GM23338 (cell line): Measurements from ENCODE around the gene RSPH3. TPM values are rescaled to one million over a fixed set of nuclear protein-coding genes. Genes with fewer than 3 reads are reported as not detected.

Experiments
- ATAC-seq: fragments of 200-7000 bp; cut with Tn5 transposase; 3 replicates; pipeline ENCODE4 v1.9.1; 2020
- DNase-seq: peaks from one replicate; pipeline ENCODE4 v3.0.0-alpha.2; 2015; ENCODE audit warnings: low spot score
- H2AFZ ChIP-seq: fragments of 200-600 bp; sonication (generic); 2 replicates; pipeline ENCODE4 v1.8.0; 2016; ENCODE audit warnings: antibody characterized with exemption, mild to moderate bottlenecking, moderate library complexity
- H3F3A ChIP-seq: fragments of 200-600 bp; sonication (generic); replicated peaks from 2 replicates; pipeline ENCODE4 v1.8.0; 2017; ENCODE audit warnings: antibody characterized with exemption, mixed run types, low read depth
- H3K27ac ChIP-seq: fragments of 200-600 bp; sonication (generic); 2 replicates; pipeline ENCODE4 v1.6.1; 2016; ENCODE audit warnings: low read depth
- H3K27me3 ChIP-seq: fragments of 200-600 bp; sonication (generic); 2 replicates; pipeline ENCODE4 v1.8.0; 2016; ENCODE audit warnings: mild to moderate bottlenecking, mixed run types, moderate library complexity; ENCODE audit not compliant: insufficient read depth
- H3K36me3 ChIP-seq: fragments of 200-600 bp; sonication (generic); 2 replicates; pipeline ENCODE4 v1.8.0; 2016; ENCODE audit warnings: mild to moderate bottlenecking; ENCODE audit not compliant: insufficient read depth
- H3K4me1 ChIP-seq: fragments of 200-600 bp; sonication (generic); 2 replicates; pipeline ENCODE4 v1.8.0; 2016; ENCODE audit warnings: mild to moderate bottlenecking, moderate library complexity; ENCODE audit not compliant: insufficient read depth
- H3K4me2 ChIP-seq: fragments of 200-600 bp; sonication (generic); 2 replicates; pipeline ENCODE4 v1.7.1; 2017; ENCODE audit warnings: mixed run types
- H3K4me3 ChIP-seq: fragments of 200-600 bp; sonication (generic); 2 replicates; pipeline ENCODE4 v1.6.1; 2016; ENCODE audit warnings: mixed run types
- H3K79me2 ChIP-seq: fragments of 200-600 bp; sonication (generic); replicated peaks from 2 replicates; pipeline ENCODE4 v1.8.0; 2017; ENCODE audit warnings: mild to moderate bottlenecking; ENCODE audit not compliant: insufficient read depth
- H3K9me2 ChIP-seq: fragments of 200-600 bp; sonication (generic); 2 replicates; pipeline ENCODE4 v1.8.0; 2017; ENCODE audit not compliant: insufficient read depth
- H4K20me1 ChIP-seq: fragments of 200-600 bp; sonication (generic); replicated peaks from 2 replicates; pipeline ENCODE4 v1.8.0; 2017; ENCODE audit warnings: mild to moderate bottlenecking; ENCODE audit not compliant: insufficient read depth
- H3K27ac Mint-ChIP-seq: 2 replicates; pipeline ENCODE4 v1.8.0; 2020; ENCODE audit warnings: inconsistent platforms, mild to moderate bottlenecking, moderate library complexity, mixed read lengths
- H3K27me3 Mint-ChIP-seq: 3 replicates; pipeline ENCODE4 v1.8.0; 2022; ENCODE audit warnings: low read depth, mild to moderate bottlenecking, moderate library complexity, mixed read lengths, inconsistent platforms; ENCODE audit not compliant: insufficient read depth, poor library complexity
- H3K36me3 Mint-ChIP-seq: 3 replicates; pipeline ENCODE4 v1.8.0; 2021; ENCODE audit warnings: low read depth, mild to moderate bottlenecking, inconsistent platforms, moderate library complexity, mixed read lengths
- H3K4me1 Mint-ChIP-seq: 3 replicates; pipeline ENCODE4 v1.8.0; 2020; ENCODE audit warnings: mild to moderate bottlenecking, inconsistent platforms, mixed read lengths
- H3K4me3 Mint-ChIP-seq: 3 replicates; pipeline ENCODE4 v1.8.0; 2021; ENCODE audit warnings: moderate library complexity, mild to moderate bottlenecking, inconsistent platforms, mixed read lengths
- H3K9me3 Mint-ChIP-seq: 3 replicates; pipeline ENCODE4 v1.8.0; 2020; ENCODE audit warnings: moderate library complexity, mild to moderate bottlenecking, inconsistent platforms, mixed read lengths
- CREB1 ChIP-seq: fragments of 250-450 bp; sonication (Bioruptor Pico); IDR thresholded peaks from 2 replicates; pipeline ENCODE4 v1.5.0; 2020; ENCODE audit warnings: low read depth, mild to moderate bottlenecking, moderate library complexity
- EZH2 ChIP-seq: fragments of 200-600 bp; sonication (generic); IDR thresholded peaks from one replicate; pipeline ENCODE4 v1.8.0; 2017; ENCODE audit warnings: antibody characterized with exemption, mild to moderate bottlenecking, low read depth; ENCODE audit not compliant: unreplicated experiment
- EZH2phosphoT487 ChIP-seq: fragments of 200-600 bp; sonication (generic); IDR thresholded peaks from one replicate; pipeline ENCODE4 v1.8.1; 2018; ENCODE audit warnings: antibody characterized with exemption; ENCODE audit not compliant: unreplicated experiment
- JUNB ChIP-seq: IDR thresholded peaks from one replicate; pipeline ENCODE4 v1.6.1; 2016; ENCODE audit warnings: antibody characterized with exemption; ENCODE audit not compliant: unreplicated experiment
- NANOG ChIP-seq: IDR thresholded peaks from 2 replicates; pipeline ENCODE4 v1.6.1; 2016; ENCODE audit warnings: antibody characterized with exemption, borderline replicate concordance
- POLR2AphosphoS5 ChIP-seq: IDR thresholded peaks from 2 replicates; pipeline ENCODE4 v1.6.1; 2016; ENCODE audit warnings: antibody characterized with exemption, low read depth
- STAT1 ChIP-seq: IDR thresholded peaks from one replicate; pipeline ENCODE4 v1.6.1; 2016; ENCODE audit warnings: antibody characterized with exemption; ENCODE audit not compliant: unreplicated experiment
- ZNF331 ChIP-seq: fragments of 250-450 bp; sonication (Bioruptor Pico); IDR thresholded peaks from 2 replicates; pipeline ENCODE4 v1.5.0; 2020; ENCODE audit warnings: low read depth, mild to moderate bottlenecking, moderate library complexity
- polyA plus RNA-seq: library from polyadenylated mRNA; unstranded; fragments of >200 nt; fragmentation: Nextera tagmentation; extraction: Ambion mirVana; gene quantifications from 2 replicates; pipeline ENCODE4 v1.2.1, GENCODE V29; 2016
- total RNA-seq: library from RNA; depleted of rRNA; stranded (reverse); fragments of >200 nt; shearing (Covaris generic); gene quantifications from 2 replicates; pipeline ENCODE4 v1.2.3, GENCODE V29; 2014
- TF ChIP-seq, protein P1 (sequence below), 2 experiments: fragments of 200-600 bp in 1 of 2; sonication (generic) in 1 of 2; conservative IDR thresholded peaks; 2 replicates each; pipeline versions ENCODE4 v1.5.1 to v1.6.1; 2016 to 2017; ENCODE audit warnings: antibody characterized with exemption in 2 of 2, low read depth in 2 of 2, mild to moderate bottlenecking in 2 of 2, moderate library complexity in 1 of 2
- TF ChIP-seq, protein P2 (sequence below): fragments of 250-450 bp; sonication (Bioruptor Pico); IDR thresholded peaks from 2 replicates; pipeline ENCODE4 v1.5.0; 2020; ENCODE audit warnings: mild to moderate bottlenecking, moderate library complexity
- TF ChIP-seq, protein P3 (sequence below): IDR thresholded peaks from one replicate; pipeline ENCODE4 v1.6.1; 2018; ENCODE audit warnings: antibody characterized with exemption; ENCODE audit not compliant: unreplicated experiment
- TF ChIP-seq, protein P4 (sequence below): IDR thresholded peaks from 2 replicates; pipeline ENCODE4 v1.6.1; 2016; ENCODE audit warnings: antibody characterized with exemption

RSPH3 gene
- total and polyA plus RNA-seq, 2 experiments from 2014 or later = 1.7 to 3.9 TPM

DNA sequence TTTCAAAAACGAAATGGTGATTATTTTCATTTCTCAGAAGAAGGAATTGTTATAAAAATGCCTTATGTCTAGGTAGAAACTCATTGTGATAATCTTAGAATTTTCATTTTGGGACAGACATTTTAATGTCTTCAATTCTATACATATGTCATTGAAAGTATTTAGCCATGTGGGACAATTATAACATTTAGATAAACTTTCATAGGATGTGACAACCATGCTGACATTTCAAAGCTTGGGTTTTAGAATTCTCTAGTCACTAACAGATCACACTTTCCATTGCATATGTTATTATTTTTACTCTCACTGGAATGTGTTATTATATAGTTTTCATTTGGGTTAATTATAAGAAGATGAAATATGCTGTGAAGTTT, 39.9 kb upstream of the RSPH3 start:
- Mint-ChIP-seq H3K36me3 (no peaks in the 10 kb centered on the region), H3K4me1 (peaks cover 22% of the 10 kb centered on the region; the same call in 2 of the 3 replicates), H3K27ac (no peak overlapping the region), H3K27me3 (peaks cover 3% of the 10 kb centered on the region), H3K9me3 (no peaks in the 10 kb centered on the region), H3K4me3 (no peak overlapping the region)
- no peaks in the 10 kb centered on the region for H3K36me3 ChIP-seq
- no peak overlapping the region for H3K27ac ChIP-seq
- no peak overlapping the region for H2AFZ ChIP-seq
- H3K4me3 ChIP-seq = no peak overlapping the region
- no peak overlapping the region for H3K4me2 ChIP-seq
- DNase-seq (no peak), ATAC-seq (no peak)
- no peaks in the 10 kb centered on the region for H3K9me2 ChIP-seq
- H3F3A ChIP-seq = no peaks in the 10 kb centered on the region
- no peaks in the 10 kb centered on the region; the same call in 1 of the 2 replicates for H3K4me1 ChIP-seq
- no peaks in the 10 kb centered on the region for H4K20me1 ChIP-seq
- no peak for TF ChIP-seq POLR2AphosphoS5
- no peak for TF ChIP-seq CREB1 (CRISPR knock-in tag)
- TF ChIP-seq ZNF331 = no peak
- TF ChIP-seq, protein P1, sequence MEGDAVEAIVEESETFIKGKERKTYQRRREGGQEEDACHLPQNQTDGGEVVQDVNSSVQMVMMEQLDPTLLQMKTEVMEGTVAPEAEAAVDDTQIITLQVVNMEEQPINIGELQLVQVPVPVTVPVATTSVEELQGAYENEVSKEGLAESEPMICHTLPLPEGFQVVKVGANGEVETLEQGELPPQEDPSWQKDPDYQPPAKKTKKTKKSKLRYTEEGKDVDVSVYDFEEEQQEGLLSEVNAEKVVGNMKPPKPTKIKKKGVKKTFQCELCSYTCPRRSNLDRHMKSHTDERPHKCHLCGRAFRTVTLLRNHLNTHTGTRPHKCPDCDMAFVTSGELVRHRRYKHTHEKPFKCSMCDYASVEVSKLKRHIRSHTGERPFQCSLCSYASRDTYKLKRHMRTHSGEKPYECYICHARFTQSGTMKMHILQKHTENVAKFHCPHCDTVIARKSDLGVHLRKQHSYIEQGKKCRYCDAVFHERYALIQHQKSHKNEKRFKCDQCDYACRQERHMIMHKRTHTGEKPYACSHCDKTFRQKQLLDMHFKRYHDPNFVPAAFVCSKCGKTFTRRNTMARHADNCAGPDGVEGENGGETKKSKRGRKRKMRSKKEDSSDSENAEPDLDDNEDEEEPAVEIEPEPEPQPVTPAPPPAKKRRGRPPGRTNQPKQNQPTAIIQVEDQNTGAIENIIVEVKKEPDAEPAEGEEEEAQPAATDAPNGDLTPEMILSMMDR (conservative IDR thresholded peaks at IDR 0.05; ENCODE audit: low read depth in 2 of 2) = no peak
- TF ChIP-seq, protein P2, sequence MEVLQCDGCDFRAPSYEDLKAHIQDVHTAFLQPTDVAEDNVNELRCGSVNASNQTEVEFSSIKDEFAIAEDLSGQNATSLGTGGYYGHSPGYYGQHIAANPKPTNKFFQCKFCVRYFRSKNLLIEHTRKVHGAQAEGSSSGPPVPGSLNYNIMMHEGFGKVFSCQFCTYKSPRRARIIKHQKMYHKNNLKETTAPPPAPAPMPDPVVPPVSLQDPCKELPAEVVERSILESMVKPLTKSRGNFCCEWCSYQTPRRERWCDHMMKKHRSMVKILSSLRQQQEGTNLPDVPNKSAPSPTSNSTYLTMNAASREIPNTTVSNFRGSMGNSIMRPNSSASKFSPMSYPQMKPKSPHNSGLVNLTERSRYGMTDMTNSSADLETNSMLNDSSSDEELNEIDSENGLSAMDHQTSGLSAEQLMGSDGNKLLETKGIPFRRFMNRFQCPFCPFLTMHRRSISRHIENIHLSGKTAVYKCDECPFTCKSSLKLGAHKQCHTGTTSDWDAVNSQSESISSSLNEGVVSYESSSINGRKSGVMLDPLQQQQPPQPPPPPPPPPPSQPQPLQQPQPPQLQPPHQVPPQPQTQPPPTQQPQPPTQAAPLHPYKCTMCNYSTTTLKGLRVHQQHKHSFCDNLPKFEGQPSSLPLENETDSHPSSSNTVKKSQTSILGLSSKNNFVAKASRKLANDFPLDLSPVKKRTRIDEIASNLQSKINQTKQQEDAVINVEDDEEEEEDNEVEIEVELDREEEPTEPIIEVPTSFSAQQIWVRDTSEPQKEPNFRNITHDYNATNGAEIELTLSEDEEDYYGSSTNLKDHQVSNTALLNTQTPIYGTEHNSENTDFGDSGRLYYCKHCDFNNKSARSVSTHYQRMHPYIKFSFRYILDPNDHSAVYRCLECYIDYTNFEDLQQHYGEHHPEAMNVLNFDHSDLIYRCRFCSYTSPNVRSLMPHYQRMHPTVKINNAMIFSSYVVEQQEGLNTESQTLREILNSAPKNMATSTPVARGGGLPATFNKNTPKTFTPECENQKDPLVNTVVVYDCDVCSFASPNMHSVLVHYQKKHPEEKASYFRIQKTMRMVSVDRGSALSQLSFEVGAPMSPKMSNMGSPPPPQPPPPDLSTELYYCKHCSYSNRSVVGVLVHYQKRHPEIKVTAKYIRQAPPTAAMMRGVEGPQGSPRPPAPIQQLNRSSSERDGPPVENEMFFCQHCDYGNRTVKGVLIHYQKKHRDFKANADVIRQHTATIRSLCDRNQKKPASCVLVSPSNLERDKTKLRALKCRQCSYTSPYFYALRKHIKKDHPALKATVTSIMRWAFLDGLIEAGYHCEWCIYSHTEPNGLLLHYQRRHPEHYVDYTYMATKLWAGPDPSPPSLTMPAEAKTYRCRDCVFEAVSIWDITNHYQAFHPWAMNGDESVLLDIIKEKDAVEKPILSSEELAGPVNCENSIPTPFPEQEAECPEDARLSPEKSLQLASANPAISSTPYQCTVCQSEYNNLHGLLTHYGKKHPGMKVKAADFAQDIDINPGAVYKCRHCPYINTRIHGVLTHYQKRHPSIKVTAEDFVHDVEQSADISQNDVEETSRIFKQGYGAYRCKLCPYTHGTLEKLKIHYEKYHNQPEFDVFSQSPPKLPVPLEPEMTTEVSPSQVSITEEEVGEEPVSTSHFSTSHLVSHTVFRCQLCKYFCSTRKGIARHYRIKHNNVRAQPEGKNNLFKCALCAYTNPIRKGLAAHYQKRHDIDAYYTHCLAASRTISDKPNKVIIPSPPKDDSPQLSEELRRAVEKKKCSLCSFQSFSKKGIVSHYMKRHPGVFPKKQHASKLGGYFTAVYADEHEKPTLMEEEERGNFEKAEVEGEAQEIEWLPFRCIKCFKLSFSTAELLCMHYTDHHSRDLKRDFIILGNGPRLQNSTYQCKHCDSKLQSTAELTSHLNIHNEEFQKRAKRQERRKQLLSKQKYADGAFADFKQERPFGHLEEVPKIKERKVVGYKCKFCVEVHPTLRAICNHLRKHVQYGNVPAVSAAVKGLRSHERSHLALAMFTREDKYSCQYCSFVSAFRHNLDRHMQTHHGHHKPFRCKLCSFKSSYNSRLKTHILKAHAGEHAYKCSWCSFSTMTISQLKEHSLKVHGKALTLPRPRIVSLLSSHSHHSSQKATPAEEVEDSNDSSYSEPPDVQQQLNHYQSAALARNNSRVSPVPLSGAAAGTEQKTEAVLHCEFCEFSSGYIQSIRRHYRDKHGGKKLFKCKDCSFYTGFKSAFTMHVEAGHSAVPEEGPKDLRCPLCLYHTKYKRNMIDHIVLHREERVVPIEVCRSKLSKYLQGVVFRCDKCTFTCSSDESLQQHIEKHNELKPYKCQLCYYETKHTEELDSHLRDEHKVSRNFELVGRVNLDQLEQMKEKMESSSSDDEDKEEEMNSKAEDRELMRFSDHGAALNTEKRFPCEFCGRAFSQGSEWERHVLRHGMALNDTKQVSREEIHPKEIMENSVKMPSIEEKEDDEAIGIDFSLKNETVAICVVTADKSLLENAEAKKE (CRISPR knock-in tag) = no peak
- no peak for TF ChIP-seq EZH2phosphoT487
- TF ChIP-seq, protein P3, sequence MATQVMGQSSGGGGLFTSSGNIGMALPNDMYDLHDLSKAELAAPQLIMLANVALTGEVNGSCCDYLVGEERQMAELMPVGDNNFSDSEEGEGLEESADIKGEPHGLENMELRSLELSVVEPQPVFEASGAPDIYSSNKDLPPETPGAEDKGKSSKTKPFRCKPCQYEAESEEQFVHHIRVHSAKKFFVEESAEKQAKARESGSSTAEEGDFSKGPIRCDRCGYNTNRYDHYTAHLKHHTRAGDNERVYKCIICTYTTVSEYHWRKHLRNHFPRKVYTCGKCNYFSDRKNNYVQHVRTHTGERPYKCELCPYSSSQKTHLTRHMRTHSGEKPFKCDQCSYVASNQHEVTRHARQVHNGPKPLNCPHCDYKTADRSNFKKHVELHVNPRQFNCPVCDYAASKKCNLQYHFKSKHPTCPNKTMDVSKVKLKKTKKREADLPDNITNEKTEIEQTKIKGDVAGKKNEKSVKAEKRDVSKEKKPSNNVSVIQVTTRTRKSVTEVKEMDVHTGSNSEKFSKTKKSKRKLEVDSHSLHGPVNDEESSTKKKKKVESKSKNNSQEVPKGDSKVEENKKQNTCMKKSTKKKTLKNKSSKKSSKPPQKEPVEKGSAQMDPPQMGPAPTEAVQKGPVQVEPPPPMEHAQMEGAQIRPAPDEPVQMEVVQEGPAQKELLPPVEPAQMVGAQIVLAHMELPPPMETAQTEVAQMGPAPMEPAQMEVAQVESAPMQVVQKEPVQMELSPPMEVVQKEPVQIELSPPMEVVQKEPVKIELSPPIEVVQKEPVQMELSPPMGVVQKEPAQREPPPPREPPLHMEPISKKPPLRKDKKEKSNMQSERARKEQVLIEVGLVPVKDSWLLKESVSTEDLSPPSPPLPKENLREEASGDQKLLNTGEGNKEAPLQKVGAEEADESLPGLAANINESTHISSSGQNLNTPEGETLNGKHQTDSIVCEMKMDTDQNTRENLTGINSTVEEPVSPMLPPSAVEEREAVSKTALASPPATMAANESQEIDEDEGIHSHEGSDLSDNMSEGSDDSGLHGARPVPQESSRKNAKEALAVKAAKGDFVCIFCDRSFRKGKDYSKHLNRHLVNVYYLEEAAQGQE = no peak
- TF ChIP-seq, protein P4, sequence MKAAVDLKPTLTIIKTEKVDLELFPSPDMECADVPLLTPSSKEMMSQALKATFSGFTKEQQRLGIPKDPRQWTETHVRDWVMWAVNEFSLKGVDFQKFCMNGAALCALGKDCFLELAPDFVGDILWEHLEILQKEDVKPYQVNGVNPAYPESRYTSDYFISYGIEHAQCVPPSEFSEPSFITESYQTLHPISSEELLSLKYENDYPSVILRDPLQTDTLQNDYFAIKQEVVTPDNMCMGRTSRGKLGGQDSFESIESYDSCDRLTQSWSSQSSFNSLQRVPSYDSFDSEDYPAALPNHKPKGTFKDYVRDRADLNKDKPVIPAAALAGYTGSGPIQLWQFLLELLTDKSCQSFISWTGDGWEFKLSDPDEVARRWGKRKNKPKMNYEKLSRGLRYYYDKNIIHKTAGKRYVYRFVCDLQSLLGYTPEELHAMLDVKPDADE = no peak
- no peak for TF ChIP-seq EZH2
- no peak for TF ChIP-seq STAT1
- TF ChIP-seq NANOG = no peak
- TF ChIP-seq JUNB = no peak
- no peaks in the 10 kb centered on the region for H3K27me3 ChIP-seq
- no peaks in the 10 kb centered on the region for H3K79me2 ChIP-seq
